Progenitor cell of endocrine pancreas (in vitro differentiated cells): ENCODE results near the gene PLIN5. TPM values are rescaled to one million over a fixed set of nuclear protein-coding genes. Genes with fewer than 3 reads are reported as not detected.

ENCODE experiments used
- DNase-seq: peaks from one replicate; pipeline ENCODE4 v3.0.0; 2021; ENCODE audit warnings: low spot score; ENCODE audit not compliant: unreplicated experiment
- H3K27ac Mint-ChIP-seq: 2 replicates; pipeline ENCODE4 v1.8.0; 2021; ENCODE audit warnings: mild to moderate bottlenecking, moderate library complexity, mixed read lengths
- H3K27me3 Mint-ChIP-seq: 2 replicates; pipeline ENCODE4 v1.8.0; 2021; ENCODE audit warnings: mixed read lengths
- H3K36me3 Mint-ChIP-seq: 2 replicates; pipeline ENCODE4 v1.8.0; 2022; ENCODE audit warnings: mixed read lengths; ENCODE audit not compliant: insufficient read depth
- H3K4me1 Mint-ChIP-seq: 2 replicates; pipeline ENCODE4 v1.8.0; 2021; ENCODE audit warnings: low read depth, mixed read lengths
- H3K4me3 Mint-ChIP-seq: 2 replicates; pipeline ENCODE4 v1.8.0; 2021; ENCODE audit warnings: low read depth, mild to moderate bottlenecking, moderate library complexity, mixed read lengths
- H3K9me3 Mint-ChIP-seq: 2 replicates; pipeline ENCODE4 v1.8.0; 2021; ENCODE audit warnings: low read depth, mixed read lengths
- total RNA-seq: library from RNA; stranded (reverse); gene quantifications from 2 replicates; pipeline ENCODE4 v1.2.1, GENCODE V29; 2021
- TF ChIP-seq, protein P1 (sequence below): fragments of 200-600 bp; sonication (generic); IDR thresholded peaks from one replicate; pipeline ENCODE4 v1.5.0; 2021; ENCODE audit warnings: antibody characterized with exemption, mild to moderate bottlenecking; ENCODE audit not compliant: unreplicated experiment

PLIN5 gene
- total RNA-seq, 1 donor from 2014 or later: 8.1 TPM

DNA sequence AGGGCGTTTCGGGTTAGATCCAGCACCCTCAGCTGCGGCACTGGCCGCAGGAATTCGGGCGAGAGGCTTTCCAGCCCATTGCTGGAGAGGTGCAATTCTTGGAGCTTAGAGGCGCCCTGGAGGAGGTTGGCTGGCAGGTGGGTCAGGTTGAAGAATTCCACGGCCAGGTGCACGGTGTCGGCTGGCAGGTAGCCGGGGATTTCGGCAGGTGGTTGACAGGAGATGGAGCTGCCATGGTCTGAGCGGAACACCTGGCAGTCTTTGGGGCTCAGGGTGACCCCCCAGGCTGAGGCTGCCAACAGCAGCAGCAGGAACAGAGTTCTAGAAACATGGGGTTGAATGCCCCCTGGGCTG is 3.6 kb upstream of the PLIN5 start:
- Mint-ChIP-seq H3K9me3 (no peaks in the 10 kb centered on the region), H3K27ac (no peak overlapping the region), H3K27me3 (no peaks in the 10 kb centered on the region), H3K4me3 (no peak overlapping the region), H3K4me1 (no peaks in the 10 kb centered on the region), H3K36me3 (no peaks in the 10 kb centered on the region)
- TF ChIP-seq, protein P1, sequence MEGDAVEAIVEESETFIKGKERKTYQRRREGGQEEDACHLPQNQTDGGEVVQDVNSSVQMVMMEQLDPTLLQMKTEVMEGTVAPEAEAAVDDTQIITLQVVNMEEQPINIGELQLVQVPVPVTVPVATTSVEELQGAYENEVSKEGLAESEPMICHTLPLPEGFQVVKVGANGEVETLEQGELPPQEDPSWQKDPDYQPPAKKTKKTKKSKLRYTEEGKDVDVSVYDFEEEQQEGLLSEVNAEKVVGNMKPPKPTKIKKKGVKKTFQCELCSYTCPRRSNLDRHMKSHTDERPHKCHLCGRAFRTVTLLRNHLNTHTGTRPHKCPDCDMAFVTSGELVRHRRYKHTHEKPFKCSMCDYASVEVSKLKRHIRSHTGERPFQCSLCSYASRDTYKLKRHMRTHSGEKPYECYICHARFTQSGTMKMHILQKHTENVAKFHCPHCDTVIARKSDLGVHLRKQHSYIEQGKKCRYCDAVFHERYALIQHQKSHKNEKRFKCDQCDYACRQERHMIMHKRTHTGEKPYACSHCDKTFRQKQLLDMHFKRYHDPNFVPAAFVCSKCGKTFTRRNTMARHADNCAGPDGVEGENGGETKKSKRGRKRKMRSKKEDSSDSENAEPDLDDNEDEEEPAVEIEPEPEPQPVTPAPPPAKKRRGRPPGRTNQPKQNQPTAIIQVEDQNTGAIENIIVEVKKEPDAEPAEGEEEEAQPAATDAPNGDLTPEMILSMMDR: no peak
- DNase-seq: no peak

DNA sequence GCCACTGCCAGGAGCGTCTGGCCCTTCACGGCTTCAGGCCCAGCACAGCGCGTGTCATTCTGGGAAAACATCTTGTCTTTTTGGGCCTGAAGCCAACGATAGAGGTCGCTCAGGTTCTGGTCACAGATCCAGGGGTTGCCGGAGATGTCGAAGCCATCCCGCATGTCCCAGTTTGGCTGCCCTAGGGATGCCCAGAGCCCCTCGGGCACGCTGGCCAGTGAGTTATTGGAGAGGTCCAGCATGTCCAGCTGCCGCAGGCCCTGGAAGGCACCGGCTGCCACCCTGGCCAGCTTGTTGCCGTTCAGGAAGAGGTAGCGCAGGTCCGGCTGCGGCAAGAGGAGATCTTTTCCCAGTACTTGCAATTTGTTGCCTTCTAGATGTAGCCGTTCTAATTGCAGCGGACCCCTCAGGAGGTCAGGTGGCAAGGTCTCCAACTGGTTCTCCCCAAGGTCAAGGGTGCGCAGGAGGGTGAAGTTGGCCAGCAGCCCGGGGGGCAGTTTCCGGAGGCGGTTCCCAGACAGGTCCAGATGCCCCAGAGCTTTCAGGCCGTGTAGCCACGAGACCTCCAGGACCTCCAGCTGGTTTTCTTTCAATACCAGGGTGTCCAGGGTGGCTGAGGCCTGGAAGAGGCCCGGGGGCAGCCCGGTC is 3.1 kb upstream of the PLIN5 start:
- no peak overlapping the region for H3K4me3 Mint-ChIP-seq
- H3K27me3 Mint-ChIP-seq: peaks cover 3% of the 10 kb centered on the region
- no peaks in the 10 kb centered on the region for H3K36me3 Mint-ChIP-seq
- TF ChIP-seq, protein P1: no peak
- no peak for DNase-seq
- no peaks in the 10 kb centered on the region for H3K4me1 Mint-ChIP-seq
- no peaks in the 10 kb centered on the region for H3K9me3 Mint-ChIP-seq
- H3K27ac Mint-ChIP-seq: no peak overlapping the region

DNA sequence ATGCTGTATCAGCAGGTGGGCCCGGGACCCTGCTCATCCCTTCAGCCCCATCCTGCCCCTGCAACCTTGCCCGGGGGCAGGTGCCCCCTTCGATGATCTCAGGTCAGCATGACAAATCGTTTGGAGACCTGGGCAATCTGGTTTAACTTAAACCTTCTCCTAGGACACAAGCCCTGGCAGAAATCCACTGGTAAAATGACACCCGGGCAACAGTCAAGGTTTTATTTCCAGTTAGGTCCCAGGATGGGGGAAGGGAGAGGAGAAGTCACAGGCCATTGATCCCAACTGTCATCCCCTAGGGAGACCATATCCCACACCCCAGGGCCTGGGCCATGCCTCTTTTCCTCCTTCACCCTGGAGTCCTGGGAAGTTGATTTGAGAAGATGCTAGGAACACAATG is 1.8 kb upstream of the PLIN5 start:
- H3K36me3 Mint-ChIP-seq: no peaks in the 10 kb centered on the region
- TF ChIP-seq, protein P1: no peak

DNA sequence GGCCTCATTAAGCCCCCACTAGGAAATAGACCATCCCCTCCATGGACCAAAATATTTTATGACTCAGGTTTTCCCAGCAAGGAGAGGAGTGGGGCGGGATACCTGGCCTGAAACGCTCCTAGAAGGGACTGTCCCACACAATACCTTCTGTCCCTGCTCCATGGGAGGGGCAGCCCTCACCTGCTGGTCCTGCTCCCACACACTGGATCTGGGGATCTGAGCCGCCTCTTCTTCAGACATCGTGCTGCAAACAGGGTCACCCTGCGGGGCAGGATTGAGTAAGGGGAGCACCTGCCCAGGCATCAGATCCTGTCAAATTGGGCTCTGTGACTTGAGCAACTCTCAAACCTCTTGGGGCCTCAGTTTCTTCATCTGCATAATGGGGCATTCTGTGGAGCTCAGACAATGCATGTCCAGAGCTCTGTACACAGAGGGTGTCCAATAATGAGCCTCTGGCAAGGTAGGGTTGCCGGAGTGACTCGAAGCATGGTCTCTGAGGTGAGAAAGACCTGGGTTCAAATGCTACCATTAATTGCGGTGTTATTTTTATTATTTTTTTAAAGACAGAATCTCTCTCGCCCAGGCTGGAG is 1.1 kb downstream of the PLIN5 start:
- H3K27me3 Mint-ChIP-seq: peaks cover 3% of the 10 kb centered on the region
- H3K36me3 Mint-ChIP-seq: no peaks in the 10 kb centered on the region
- H3K4me1 Mint-ChIP-seq: no peaks in the 10 kb centered on the region
- no peak overlapping the region for H3K27ac Mint-ChIP-seq
- no peaks in the 10 kb centered on the region for H3K9me3 Mint-ChIP-seq
- TF ChIP-seq, protein P1: no peak
- DNase-seq: no peak
- H3K4me3 Mint-ChIP-seq: no peak overlapping the region

More for the DNA sequence above, 1.8 kb upstream of the PLIN5 start:
- Mint-ChIP-seq H3K27me3 (peaks cover 3% of the 10 kb centered on the region), H3K4me3 (no peak overlapping the region), H3K9me3 (no peaks in the 10 kb centered on the region), H3K27ac (no peak overlapping the region), H3K4me1 (no peaks in the 10 kb centered on the region)
- DNase-seq: no peak

DNA sequence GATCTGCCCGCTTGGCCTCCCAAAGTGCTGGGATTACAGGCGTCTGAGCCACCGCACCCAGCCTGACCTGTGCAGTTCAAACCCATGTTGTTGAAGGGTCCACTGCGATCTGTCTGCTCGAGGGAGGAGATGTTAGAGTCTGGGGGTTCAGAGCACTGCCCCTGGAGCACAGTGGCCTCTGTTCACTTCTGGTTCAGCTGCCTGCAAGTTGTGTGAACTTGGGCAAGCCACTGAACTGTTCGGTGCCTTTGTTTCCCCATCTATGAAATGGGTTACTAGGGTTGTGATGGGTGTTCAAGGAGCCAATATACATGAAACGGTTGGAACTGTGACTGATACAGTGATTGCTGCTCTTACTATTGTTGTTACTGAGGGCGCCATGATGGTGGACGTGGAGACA is 1.7 kb downstream of the PLIN5 start:
- Mint-ChIP-seq H3K9me3 (no peaks in the 10 kb centered on the region), H3K27me3 (peaks cover 3% of the 10 kb centered on the region), H3K27ac (no peak overlapping the region), H3K4me3 (no peak overlapping the region), H3K36me3 (no peaks in the 10 kb centered on the region), H3K4me1 (no peaks in the 10 kb centered on the region)
- TF ChIP-seq, protein P1: no peak
- DNase-seq: no peak
